Stimulated activated CD8-positive, alpha-beta memory T cell treated with anti-CD3 and anti-CD28 coated beads, Interleukin-15, amount 100 ng/mL, for 24 hours (primary cell): ENCODE results near the gene NKAIN2.

ENCODE experiments used
- DNase-seq: peaks from one replicate; pipeline ENCODE4 v3.0.0-alpha.2; 2020; ENCODE audit warnings: low read depth

NKAIN2 gene

GRCh38 chr6:124033501-124033900 lies 229.8 kb downstream of the NKAIN2 start:
- no peak for DNase-seq

GRCh38 chr6:124036384-124036783 lies 232.7 kb downstream of the NKAIN2 start:
- DNase-seq, result no peak

GRCh38 chr6:124040655-124041054 lies 237.0 kb downstream of the NKAIN2 start:
- DNase-seq, result no peak

GRCh38 chr6:124052120-124052519 lies 248.5 kb downstream of the NKAIN2 start:
- no peak for DNase-seq

- DNase-seq, result no peak
Measured at GRCh38 chr6:124053315-124053714, 249.7 kb downstream of the NKAIN2 start.

GRCh38 chr6:124054034-124054433 lies 250.4 kb downstream of the NKAIN2 start:
- DNase-seq, result no peak

- no peak for DNase-seq
Measured at GRCh38 chr6:124055395-124055794, 251.7 kb downstream of the NKAIN2 start.

- DNase-seq, result no peak
Measured at GRCh38 chr6:124055963-124056362, 252.3 kb downstream of the NKAIN2 start.

- no peak for DNase-seq
Measured at GRCh38 chr6:124056407-124057334, 253.0 kb downstream of the NKAIN2 start.

- no peak for DNase-seq
Measured at GRCh38 chr6:124057461-124057860, 253.8 kb downstream of the NKAIN2 start.

GRCh38 chr6:124064317-124065113 lies 260.9 kb downstream of the NKAIN2 start:
- no peak for DNase-seq

GRCh38 chr6:124066269-124066668 lies 262.6 kb downstream of the NKAIN2 start:
- DNase-seq, result no peak

- DNase-seq, result no peak
Measured at GRCh38 chr6:124066946-124067552, 263.4 kb downstream of the NKAIN2 start.

- no peak for DNase-seq
Measured at GRCh38 chr6:124069230-124069950, 265.7 kb downstream of the NKAIN2 start.

- DNase-seq, result no peak
Measured at GRCh38 chr6:124073021-124073420, 269.4 kb downstream of the NKAIN2 start.

- DNase-seq, result no peak
Measured at GRCh38 chr6:124073820-124074587, 270.3 kb downstream of the NKAIN2 start.

GRCh38 chr6:124074606-124075005 lies 270.9 kb downstream of the NKAIN2 start:
- no peak for DNase-seq

GRCh38 chr6:124076336-124077048 lies 272.8 kb downstream of the NKAIN2 start:
- DNase-seq, result no peak

- no peak for DNase-seq
Measured at GRCh38 chr6:124078169-124078568, 274.5 kb downstream of the NKAIN2 start.

- DNase-seq, result no peak
Measured at GRCh38 chr6:124080483-124080882, 276.8 kb downstream of the NKAIN2 start.
